Stimulated activated naive B cell treated with anti-CD40 and anti-IgM and Interleukin-4, amounts not matched to agents 10 μg/mL and 1 μg/mL and 100 μg/mL, for 72 hours (primary cell): ENCODE results near the gene PPP1R15B.

Source experiments
- ATAC-seq, 2 donors: fragments of 150-1000 bp; cut with Tn5 transposase; replicated peaks; 2 replicates each; pipeline ENCODE4 v1.10.0; 2021; ENCODE audit warnings: moderate library complexity in 1 of 2
- DNase-seq: peaks from one replicate; pipeline ENCODE4 v3.0.0; 2021
- H3K27ac Mint-ChIP-seq: one replicate; pipeline ENCODE4 v1.8.0; 2022; ENCODE audit warnings: mild to moderate bottlenecking, mixed read lengths
- H3K27me3 Mint-ChIP-seq, 2 donors: one replicate each; pipeline ENCODE4 v1.8.0; 2022; ENCODE audit warnings: mixed read lengths in 2 of 2
- H3K36me3 Mint-ChIP-seq, 2 donors: one replicate each; pipeline ENCODE4 v1.8.0; 2022; ENCODE audit warnings: mixed read lengths in 2 of 2, mild to moderate bottlenecking in 1 of 2
- H3K4me1 Mint-ChIP-seq, 2 donors: one replicate each; pipeline ENCODE4 v1.8.0; 2022; ENCODE audit warnings: mixed read lengths in 2 of 2, mild to moderate bottlenecking in 1 of 2
- H3K4me3 Mint-ChIP-seq, 2 donors: one replicate each; pipeline ENCODE4 v1.8.0; 2022; ENCODE audit warnings: mild to moderate bottlenecking in 2 of 2, mixed read lengths in 2 of 2, moderate library complexity in 1 of 2
- H3K9me3 Mint-ChIP-seq, 2 donors: one replicate each; pipeline ENCODE4 v1.8.0; 2022; ENCODE audit warnings: mixed read lengths in 2 of 2, mild to moderate bottlenecking in 1 of 2

Gene PPP1R15B

GRCh38 chr1:204411451-204412204 lies at the start of gene PPP1R15B:
PPP1R15B (minus strand) TSS chr1:204411817; CDS start chr1:204411411, 406 bp downstream.
- DNase-seq (peak; percentile 97), ATAC-seq (peak; percentile 94 to 95)
- peaks cover 17 to 46% of the 10 kb centered on the region in 2 donors for H3K36me3 Mint-ChIP-seq
- H3K4me1 Mint-ChIP-seq, result peaks cover 14 to 30% of the 10 kb centered on the region in 2 donors
- H3K27ac Mint-ChIP-seq, result peak within 1 kb of the TSS; percentile 100
- H3K4me3 Mint-ChIP-seq, result peak within 1 kb of the TSS; percentile 95 to 99
- H3K27me3 Mint-ChIP-seq, result no peaks in the 10 kb centered on the region
- H3K9me3 Mint-ChIP-seq, result no peaks in the 10 kb centered on the region

- Mint-ChIP-seq H3K36me3 (peaks cover 57 to 80% of the 10 kb centered on the region in 2 donors), H3K9me3 (peaks cover 0 to 1% of the 10 kb centered on the region in 2 donors), H3K4me1 (peaks cover 75 to 97% of the 10 kb centered on the region in 2 donors), H3K27me3 (no peaks in the 10 kb centered on the region), H3K4me3 (no peak overlapping the region), H3K27ac (peak overlapping the region; percentile 88)
- ATAC-seq, result no peak
- DNase-seq, result no peak
Observed at GRCh38 chr1:204460346-204460745, 48.7 kb upstream of the PPP1R15B start.

GRCh38 chr1:204459706-204460105 lies 48.1 kb upstream of the PPP1R15B start:
- DNase-seq (no peak), ATAC-seq (no peak)
- Mint-ChIP-seq H3K36me3 (peaks cover 55 to 79% of the 10 kb centered on the region in 2 donors), H3K9me3 (peaks cover 0 to 1% of the 10 kb centered on the region in 2 donors), H3K4me1 (peaks cover 72 to 95% of the 10 kb centered on the region in 2 donors), H3K27ac (peak overlapping the region; percentile 75), H3K4me3 (no peak overlapping the region), H3K27me3 (no peaks in the 10 kb centered on the region)

GRCh38 chr1:204457666-204458065 lies 46.0 kb upstream of the PPP1R15B start:
- Mint-ChIP-seq H3K4me3 (no peak overlapping the region), H3K27ac (peak overlapping the region; percentile 53), H3K4me1 (peaks cover 65 to 93% of the 10 kb centered on the region in 2 donors), H3K27me3 (no peaks in the 10 kb centered on the region), H3K9me3 (peaks cover 0 to 1% of the 10 kb centered on the region in 2 donors), H3K36me3 (peaks cover 59 to 76% of the 10 kb centered on the region in 2 donors)
- no peak for DNase-seq
- ATAC-seq, result no peak

GRCh38 chr1:204456826-204457442 lies 45.3 kb upstream of the PPP1R15B start:
- peaks cover 0 to 1% of the 10 kb centered on the region in 2 donors for H3K9me3 Mint-ChIP-seq
- DNase-seq, result no peak
- no peaks in the 10 kb centered on the region for H3K27me3 Mint-ChIP-seq
- H3K27ac Mint-ChIP-seq, result no peak overlapping the region
- peaks cover 61 to 90% of the 10 kb centered on the region in 2 donors for H3K4me1 Mint-ChIP-seq
- H3K36me3 Mint-ChIP-seq, result peaks cover 60 to 77% of the 10 kb centered on the region in 2 donors
- H3K4me3 Mint-ChIP-seq, result no peak overlapping the region
- ATAC-seq, result no peak

- Mint-ChIP-seq H3K9me3 (peaks cover 0 to 1% of the 10 kb centered on the region in 2 donors), H3K4me3 (no peak overlapping the region), H3K36me3 (peaks cover 64 to 80% of the 10 kb centered on the region in 2 donors), H3K4me1 (peaks cover 61 to 90% of the 10 kb centered on the region in 2 donors), H3K27me3 (no peaks in the 10 kb centered on the region), H3K27ac (peak overlapping the region; percentile 42)
- DNase-seq (no peak), ATAC-seq (no peak)
Observed at GRCh38 chr1:204455831-204456145, 44.2 kb upstream of the PPP1R15B start.

- Mint-ChIP-seq H3K4me3 (no peak overlapping the region), H3K4me1 (peaks cover 61 to 90% of the 10 kb centered on the region in 2 donors), H3K9me3 (no peaks in the 10 kb centered on the region), H3K27ac (peak overlapping the region; percentile 80), H3K36me3 (peaks cover 62 to 80% of the 10 kb centered on the region in 2 donors), H3K27me3 (no peaks in the 10 kb centered on the region)
- ATAC-seq (no peak), DNase-seq (no peak)
Observed at GRCh38 chr1:204455063-204455830, 43.6 kb upstream of the PPP1R15B start.

- peak overlapping the region; percentile 80 for H3K27ac Mint-ChIP-seq
- H3K36me3 Mint-ChIP-seq, result peaks cover 62 to 80% of the 10 kb centered on the region in 2 donors
- no peak for ATAC-seq
- H3K4me1 Mint-ChIP-seq, result peaks cover 62 to 90% of the 10 kb centered on the region in 2 donors
- no peaks in the 10 kb centered on the region for H3K9me3 Mint-ChIP-seq
- no peaks in the 10 kb centered on the region for H3K27me3 Mint-ChIP-seq
- H3K4me3 Mint-ChIP-seq, result no peak overlapping the region
- DNase-seq, result no peak
Observed at GRCh38 chr1:204454476-204454875, 42.9 kb upstream of the PPP1R15B start.

- no peaks in the 10 kb centered on the region for H3K9me3 Mint-ChIP-seq
Observed at GRCh38 chr1:204453141-204453772, 41.6 kb upstream of the PPP1R15B start.

GRCh38 chr1:204451352-204452124 lies 39.9 kb upstream of the PPP1R15B start:
- ATAC-seq (no peak), DNase-seq (no peak)
- H3K36me3 Mint-ChIP-seq, result peaks cover 67 to 78% of the 10 kb centered on the region in 2 donors
- peak overlapping the region; percentile 77 for H3K27ac Mint-ChIP-seq
- H3K4me1 Mint-ChIP-seq, result peaks cover 70 to 90% of the 10 kb centered on the region in 2 donors
- H3K27me3 Mint-ChIP-seq, result no peaks in the 10 kb centered on the region
- no peaks in the 10 kb centered on the region for H3K9me3 Mint-ChIP-seq
- peak overlapping the region in 1 of 2 donors; percentile 29 for H3K4me3 Mint-ChIP-seq

More at GRCh38 chr1:204453141-204453772, 41.6 kb upstream of the PPP1R15B start:
- H3K4me3 Mint-ChIP-seq, result peak overlapping the region; percentile 23 to 44
- peak overlapping the region; percentile 94 for H3K27ac Mint-ChIP-seq
- H3K4me1 Mint-ChIP-seq, result peaks cover 65 to 90% of the 10 kb centered on the region in 2 donors
- no peaks in the 10 kb centered on the region for H3K27me3 Mint-ChIP-seq
- ATAC-seq, result peak; percentile 95 to 96
- peaks cover 64 to 80% of the 10 kb centered on the region in 2 donors for H3K36me3 Mint-ChIP-seq
- DNase-seq, result peak; percentile 82

GRCh38 chr1:204450461-204451257 lies 39.0 kb upstream of the PPP1R15B start:
- DNase-seq (no peak), ATAC-seq (no peak)
- H3K4me1 Mint-ChIP-seq, result peaks cover 74 to 92% of the 10 kb centered on the region in 2 donors
- H3K9me3 Mint-ChIP-seq, result no peaks in the 10 kb centered on the region
- H3K4me3 Mint-ChIP-seq, result no peak overlapping the region
- H3K36me3 Mint-ChIP-seq, result peaks cover 68 to 80% of the 10 kb centered on the region in 2 donors
- peak overlapping the region; percentile 65 for H3K27ac Mint-ChIP-seq
- H3K27me3 Mint-ChIP-seq, result no peaks in the 10 kb centered on the region

GRCh38 chr1:204449678-204450280 lies 38.2 kb upstream of the PPP1R15B start:
- Mint-ChIP-seq H3K27ac (peak overlapping the region; percentile 65), H3K27me3 (no peaks in the 10 kb centered on the region), H3K36me3 (peaks cover 64 to 82% of the 10 kb centered on the region in 2 donors), H3K9me3 (no peaks in the 10 kb centered on the region), H3K4me1 (peaks cover 70 to 88% of the 10 kb centered on the region in 2 donors), H3K4me3 (no peak overlapping the region)
- ATAC-seq (no peak), DNase-seq (no peak)
